GM12872 (cell line): ENCODE data around the gene LRRN2.

Experiments
- CTCF ChIP-seq: IDR thresholded peaks from 3 replicates; pipeline ENCODE4 v1.5.1; 2011; ENCODE audit warnings: low read depth, mild to moderate bottlenecking, low read length, moderate library complexity; ENCODE audit not compliant: insufficient read depth

Gene LRRN2

GRCh38 chr1:204729516-204729915, 44.0 kb upstream of the LRRN2 start:
- no peak for TF ChIP-seq CTCF

GRCh38 chr1:204728456-204728855, 42.9 kb upstream of the LRRN2 start:
- TF ChIP-seq CTCF = no peak

GRCh38 chr1:204728045-204728444, 42.5 kb upstream of the LRRN2 start:
- TF ChIP-seq CTCF = no peak

- TF ChIP-seq CTCF = no peak
Measured at GRCh38 chr1:204726478-204726877, 40.9 kb upstream of the LRRN2 start.

- TF ChIP-seq CTCF = no peak
Measured at GRCh38 chr1:204725821-204726448, 40.4 kb upstream of the LRRN2 start.

GRCh38 chr1:204723131-204723787, 37.7 kb upstream of the LRRN2 start:
- no peak for TF ChIP-seq CTCF

GRCh38 chr1:204721373-204722055, 36.0 kb upstream of the LRRN2 start:
- no peak for TF ChIP-seq CTCF
